Ascending aorta (tissue), 2 donors: ENCODE measurements around the gene CLCA1. TPM values are rescaled to one million over a fixed set of nuclear protein-coding genes. Genes with fewer than 3 reads are reported as not detected.
A peak's percentile ranks its signal among the peaks of the same experiment; 100 is the strongest.

Experiments
- DNase-seq, 2 donors: peaks; one replicate each; pipeline ENCODE4 v3.0.0-alpha.2; 2019; ENCODE audit warnings: low spot score in 2 of 2
- H3K27ac ChIP-seq, 2 donors: fragments of 200-600 bp; sonication (generic); one replicate each; pipeline ENCODE4 v1.5.1; 2016 to 2017; ENCODE audit warnings: mild to moderate bottlenecking in 1 of 2
- H3K27me3 ChIP-seq: fragments of 200-600 bp; sonication (generic); one replicate; pipeline ENCODE4 v1.5.1; 2017
- H3K36me3 ChIP-seq, 2 donors: fragments of 200-600 bp; sonication (generic); one replicate each; pipeline ENCODE4 v1.5.1; 2016
- H3K4me1 ChIP-seq, 2 donors: fragments of 200-600 bp; sonication (generic); one replicate each; pipeline ENCODE4 v1.5.1; 2016 to 2017; ENCODE audit warnings: mild to moderate bottlenecking in 1 of 2
- H3K4me3 ChIP-seq, 2 donors: fragments of 200-600 bp; sonication (generic); one replicate each; pipeline ENCODE4 v1.5.1; 2016 to 2017; ENCODE audit warnings: mild to moderate bottlenecking in 1 of 2
- H3K9me3 ChIP-seq, 2 donors: fragments of 200-600 bp; sonication (generic); one replicate each; pipeline ENCODE4 v1.5.1; 2016
- intact Hi-C: fragments of 100-400 bp; cut with DNase I; formaldehyde crosslinking; loops from one replicate; pipeline ENCODE4 v1.15.1; 2023
- total RNA-seq: library from RNA; depleted of rRNA; stranded (reverse); fragments of >200 nt; gene quantifications from one replicate; pipeline ENCODE4 v1.1.0, GENCODE V29; 2016
- TF ChIP-seq, protein P1 (sequence below), 3 experiments: fragments of 200-600 bp in 2 of 3; fragments of 450-650 bp in 1 of 3; sonication (generic) in 2 of 3; IDR thresholded peaks; one replicate each; pipeline ENCODE4 v1.5.1; 2016 to 2019; ENCODE audit warnings: antibody characterized with exemption in 3 of 3, mild to moderate bottlenecking in 1 of 3, moderate library complexity in 1 of 3

The CLCA1 gene
- total RNA-seq, 1 donor from 2014 or later, result not detected

DNA sequence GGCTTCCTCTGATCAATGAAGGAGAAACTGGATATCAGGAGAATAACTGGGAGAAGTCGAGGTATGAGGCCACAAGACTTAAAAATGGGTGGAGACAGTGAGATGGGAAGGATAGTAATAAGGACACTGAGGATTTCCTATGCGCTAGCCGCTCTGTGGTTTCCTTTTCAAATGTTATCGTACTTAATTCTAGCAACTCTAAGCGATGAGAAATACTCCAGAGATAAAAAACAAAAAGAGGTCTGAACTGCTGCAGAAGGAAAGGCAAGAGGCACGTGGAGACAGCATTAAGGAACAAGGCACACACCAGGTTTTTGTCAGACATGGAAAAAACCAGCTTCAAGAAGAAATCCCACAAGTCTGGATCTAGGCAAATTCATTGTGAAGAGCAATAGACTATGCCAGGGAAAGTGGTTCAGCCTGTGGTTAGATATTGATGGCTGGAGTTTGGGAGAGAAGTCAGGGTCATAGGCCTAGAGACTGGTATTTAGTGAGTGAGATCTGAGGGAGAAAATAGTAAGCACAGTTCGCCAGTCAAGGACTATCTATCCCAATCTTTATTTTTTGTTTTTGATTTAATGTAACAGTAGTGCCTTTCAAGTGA, 39.5 kb upstream of the CLCA1 start:
- no peak for DNase-seq
- Histone ChIP-seq H3K27me3 (no peaks in the 10 kb centered on the region), H3K27ac (peak overlapping the region; percentile 60 to 70), H3K36me3 (no peaks in the 10 kb centered on the region), H3K4me1 (peaks cover 0 to 8% of the 10 kb centered on the region in 2 donors), H3K4me3 (no peak overlapping the region), H3K9me3 (no peaks in the 10 kb centered on the region)
- TF ChIP-seq, protein P1, sequence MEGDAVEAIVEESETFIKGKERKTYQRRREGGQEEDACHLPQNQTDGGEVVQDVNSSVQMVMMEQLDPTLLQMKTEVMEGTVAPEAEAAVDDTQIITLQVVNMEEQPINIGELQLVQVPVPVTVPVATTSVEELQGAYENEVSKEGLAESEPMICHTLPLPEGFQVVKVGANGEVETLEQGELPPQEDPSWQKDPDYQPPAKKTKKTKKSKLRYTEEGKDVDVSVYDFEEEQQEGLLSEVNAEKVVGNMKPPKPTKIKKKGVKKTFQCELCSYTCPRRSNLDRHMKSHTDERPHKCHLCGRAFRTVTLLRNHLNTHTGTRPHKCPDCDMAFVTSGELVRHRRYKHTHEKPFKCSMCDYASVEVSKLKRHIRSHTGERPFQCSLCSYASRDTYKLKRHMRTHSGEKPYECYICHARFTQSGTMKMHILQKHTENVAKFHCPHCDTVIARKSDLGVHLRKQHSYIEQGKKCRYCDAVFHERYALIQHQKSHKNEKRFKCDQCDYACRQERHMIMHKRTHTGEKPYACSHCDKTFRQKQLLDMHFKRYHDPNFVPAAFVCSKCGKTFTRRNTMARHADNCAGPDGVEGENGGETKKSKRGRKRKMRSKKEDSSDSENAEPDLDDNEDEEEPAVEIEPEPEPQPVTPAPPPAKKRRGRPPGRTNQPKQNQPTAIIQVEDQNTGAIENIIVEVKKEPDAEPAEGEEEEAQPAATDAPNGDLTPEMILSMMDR (IDR thresholded peaks at IDR 0.05), result no peak
- intact Hi-C loops, result loop anchor here (2.0 kb wide), 1 partner anchor 32 kb away; the partner anchor contains the start of gene ODF2L

DNA sequence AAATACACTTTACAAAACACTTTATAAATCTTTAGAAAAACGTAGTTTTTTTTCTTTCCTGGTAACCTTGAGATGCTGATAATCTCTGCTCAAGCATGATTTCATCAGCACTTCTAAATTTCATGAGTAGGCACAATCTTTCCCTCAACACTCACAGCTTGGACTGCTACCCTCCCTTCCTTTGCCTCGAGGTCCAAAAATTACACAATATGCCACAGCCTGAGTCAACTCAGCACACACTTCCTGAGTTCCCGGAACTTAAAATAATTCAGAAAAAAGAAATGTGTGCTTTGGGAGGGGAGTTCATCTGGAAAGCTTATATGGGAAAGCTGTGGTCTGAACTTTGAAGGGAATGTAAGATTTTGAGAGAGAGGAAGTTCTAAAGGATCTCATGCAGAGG, 38.9 kb upstream of the CLCA1 start:
- peak overlapping the region; percentile 70 to 82 for H3K27ac ChIP-seq
- no peaks in the 10 kb centered on the region for H3K27me3 ChIP-seq
- no peak overlapping the region for H3K4me3 ChIP-seq
- peaks cover 0 to 8% of the 10 kb centered on the region in 2 donors for H3K4me1 ChIP-seq
- intact Hi-C loops, result loop anchor here (2.0 kb wide), 1 partner anchor 33 kb away; the partner anchor contains the start of gene ODF2L
- TF ChIP-seq, protein P1 (IDR thresholded peaks at IDR 0.05), result no peak
- peak; percentile 26 to 82 for DNase-seq
- no peaks in the 10 kb centered on the region for H3K36me3 ChIP-seq
- no peaks in the 10 kb centered on the region for H3K9me3 ChIP-seq

DNA sequence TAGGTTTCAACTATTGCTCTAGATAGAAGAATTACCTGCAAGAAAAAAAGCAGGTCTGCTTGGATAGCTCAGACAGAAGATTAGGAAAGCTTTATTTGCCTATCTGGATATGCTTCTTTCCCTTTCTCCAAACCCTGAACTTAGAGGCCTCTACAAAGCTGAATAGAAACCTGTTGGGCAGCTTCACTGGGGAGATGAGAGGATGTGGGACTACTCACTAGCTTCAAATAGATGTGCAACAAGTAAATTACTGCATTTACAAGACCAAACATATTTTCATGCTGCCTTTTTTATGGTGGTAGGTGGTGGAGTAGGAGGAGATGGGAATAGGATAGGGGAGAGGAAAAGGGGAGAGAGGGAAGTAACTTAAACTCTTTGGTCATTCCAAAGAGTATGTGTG, 38.4 kb upstream of the CLCA1 start:
- intact Hi-C loops, result no loop called here
- H3K9me3 ChIP-seq, result no peaks in the 10 kb centered on the region
- no peaks in the 10 kb centered on the region for H3K36me3 ChIP-seq
- peaks cover 0 to 8% of the 10 kb centered on the region in 2 donors for H3K4me1 ChIP-seq
- TF ChIP-seq, protein P1 (IDR thresholded peaks at IDR 0.05), result no peak
- DNase-seq, result no peak
- no peak overlapping the region for H3K4me3 ChIP-seq
- H3K27ac ChIP-seq, result peak overlapping the region; percentile 70 to 82
- no peaks in the 10 kb centered on the region for H3K27me3 ChIP-seq

DNA sequence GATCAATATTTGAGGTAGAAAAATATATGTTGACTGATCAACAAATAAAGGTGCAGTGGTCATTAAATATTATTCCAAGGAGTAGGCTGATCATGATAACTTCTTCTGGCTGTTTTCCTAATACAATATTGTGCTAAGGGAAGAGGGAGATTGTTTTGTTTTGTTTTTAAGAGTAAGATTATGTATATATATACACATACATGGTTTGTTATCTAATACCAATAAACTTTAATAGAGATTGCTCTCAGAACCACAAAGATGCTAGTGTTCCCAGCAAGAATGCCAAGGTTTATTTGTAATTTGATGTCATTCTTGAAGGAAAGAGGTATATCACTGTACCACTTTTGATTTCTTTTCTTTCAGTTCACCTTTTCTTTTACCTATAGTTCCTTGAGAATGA, 34.7 kb upstream of the CLCA1 start:
- intact Hi-C loops, result no loop called here
- no peaks in the 10 kb centered on the region for H3K36me3 ChIP-seq

DNA sequence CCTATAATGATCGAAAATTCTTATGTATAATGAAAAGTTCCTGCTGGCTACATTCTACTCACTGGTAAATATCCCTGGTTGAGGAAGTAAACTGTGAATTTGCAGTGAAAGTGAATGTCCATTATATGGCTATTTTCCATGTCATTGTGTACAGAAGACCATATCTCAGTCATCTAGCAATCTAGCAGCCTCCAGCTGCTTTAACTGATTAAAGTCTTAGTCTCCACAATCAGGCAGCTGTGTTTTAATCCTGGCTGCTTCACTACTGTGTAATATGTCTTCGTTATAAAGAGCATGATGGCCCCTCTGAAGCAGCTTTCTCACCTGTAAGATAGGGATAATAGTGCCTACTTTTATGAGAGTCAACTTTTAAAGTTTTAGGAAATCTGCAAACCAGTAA, 33.4 kb upstream of the CLCA1 start:
- no peak overlapping the region for H3K27ac ChIP-seq
- intact Hi-C loops, result no loop called here
- H3K4me1 ChIP-seq, result peaks cover 0 to under 1% of the 10 kb centered on the region in 2 donors
- no peaks in the 10 kb centered on the region for H3K27me3 ChIP-seq
- DNase-seq, result no peak
- TF ChIP-seq, protein P1 (IDR thresholded peaks at IDR 0.05), result no peak
- no peaks in the 10 kb centered on the region for H3K9me3 ChIP-seq
- H3K36me3 ChIP-seq, result no peaks in the 10 kb centered on the region
- H3K4me3 ChIP-seq, result no peak overlapping the region

More for the DNA sequence above, 34.7 kb upstream of the CLCA1 start:
- Histone ChIP-seq H3K4me1 (peaks cover 0 to 8% of the 10 kb centered on the region in 2 donors), H3K9me3 (no peaks in the 10 kb centered on the region), H3K4me3 (no peak overlapping the region), H3K27ac (no peak overlapping the region), H3K27me3 (no peaks in the 10 kb centered on the region)
- DNase-seq, result no peak
- TF ChIP-seq, protein P1 (IDR thresholded peaks at IDR 0.05), result no peak
